Erythroblast (primary cell): ENCODE results near the gene RTP1.

ENCODE experiments used
- GATA1 ChIP-seq: IDR thresholded peaks from 2 replicates; pipeline ENCODE4 v1.6.1; 2011; ENCODE audit warnings: low read depth, mild to moderate bottlenecking, control low read depth, low read length, moderate library complexity
- POLR2A ChIP-seq: IDR thresholded peaks from 2 replicates; pipeline ENCODE4 v1.6.1; 2011; ENCODE audit warnings: mild to moderate bottlenecking, low read length

DNA sequence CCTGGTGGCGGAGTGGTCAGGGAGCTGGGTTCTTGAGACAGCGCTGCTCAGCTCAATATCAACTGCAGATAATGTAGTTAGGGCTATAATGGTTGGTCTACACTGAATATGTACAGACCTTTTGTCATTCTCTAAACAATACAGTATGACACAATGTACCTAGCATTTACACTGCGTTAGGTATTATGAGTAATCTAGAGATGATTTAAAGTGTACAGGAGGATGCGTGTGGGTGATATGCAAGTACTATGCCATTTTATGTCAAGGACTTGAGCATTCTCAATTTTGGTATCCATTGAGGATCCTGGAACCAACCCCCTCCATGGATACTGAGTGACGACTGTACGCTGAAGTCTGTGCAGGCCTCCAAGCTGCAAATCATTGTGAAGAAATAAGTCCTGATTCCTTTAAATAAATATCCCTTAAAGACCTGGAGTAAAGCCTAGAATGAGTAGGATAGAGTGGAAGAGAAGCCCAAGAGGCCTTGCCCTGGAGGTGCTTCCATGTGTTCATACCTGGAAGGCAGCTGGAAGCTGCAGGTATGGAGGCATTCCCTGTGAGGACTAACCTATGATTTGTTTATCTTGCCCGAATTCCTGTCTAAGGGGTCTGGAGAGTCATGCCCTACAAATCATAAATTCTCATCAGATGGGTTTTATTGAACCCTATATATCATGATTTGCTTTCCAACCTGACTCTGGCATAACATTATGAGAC is 15.7 kb upstream of the RTP1 start:
- TF ChIP-seq POLR2A: no peak
- no peak for TF ChIP-seq GATA1
